SK-N-MC (cell line): ENCODE measurements around the gene PGLYRP1.

Experiments used
- EZH2 ChIP-seq: fragments of 200-600 bp; sonication (generic); IDR thresholded peaks from one replicate; pipeline ENCODE4 v1.6.1; 2017; ENCODE audit warnings: antibody characterized with exemption
- POLR2AphosphoS5 ChIP-seq: IDR thresholded peaks from 2 replicates; pipeline ENCODE4 v1.6.1; 2012; ENCODE audit warnings: mild to moderate bottlenecking, low read depth, low read length, borderline replicate concordance

GRCh38 chr19:46036744-46037128, 13.9 kb upstream of the PGLYRP1 start:
- TF ChIP-seq POLR2AphosphoS5 (no peak), EZH2 (no peak)
